GM18858 (cell line): ENCODE results near the gene ZDHHC14.

Experiments
- ATAC-seq: cut with Tn5 transposase; IDR thresholded peaks from one replicate; pipeline ENCODE4 v1.9.1; 2021; ENCODE audit not compliant: unreplicated experiment

The ZDHHC14 gene

DNA sequence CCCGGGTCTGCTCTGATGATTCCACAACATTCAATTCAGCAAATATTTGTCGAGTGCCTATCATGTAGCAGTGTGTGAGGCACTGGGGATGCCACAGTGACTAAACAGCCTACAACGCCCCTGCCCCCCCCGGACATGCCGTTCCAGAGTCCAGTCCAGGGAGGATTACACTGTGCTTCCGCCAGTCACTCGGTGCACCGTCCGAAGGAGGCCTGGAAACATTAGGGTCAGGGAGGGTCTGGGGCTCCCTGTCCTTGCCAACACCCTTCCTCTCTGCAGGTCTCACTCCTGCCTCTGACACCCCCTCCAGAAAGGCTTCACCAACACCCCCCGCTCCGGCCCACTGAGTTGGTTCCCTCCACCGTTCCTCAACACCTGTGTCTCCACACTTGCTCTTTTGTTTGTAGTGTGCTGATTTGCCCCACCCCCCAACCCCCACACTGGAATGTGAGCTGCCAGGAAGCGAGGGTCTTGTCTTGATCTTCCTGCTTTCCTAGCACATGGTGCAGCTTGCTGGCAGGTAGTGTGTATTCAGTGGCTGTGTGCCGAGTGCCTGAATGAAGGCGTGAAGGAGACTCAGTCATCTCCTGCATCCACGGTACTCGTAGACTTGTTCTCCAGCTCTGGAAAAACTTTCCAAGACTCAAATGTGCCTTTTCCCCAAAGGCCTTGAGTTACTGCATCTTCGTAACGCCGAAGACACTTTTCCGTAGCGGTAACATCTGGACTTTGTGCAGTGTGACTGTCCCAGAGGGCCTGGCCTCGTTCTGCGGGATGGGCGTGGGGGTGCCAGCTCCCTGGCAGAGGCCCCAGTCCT, 150.4 kb downstream of the ZDHHC14 start:
- ATAC-seq = no peak

DNA sequence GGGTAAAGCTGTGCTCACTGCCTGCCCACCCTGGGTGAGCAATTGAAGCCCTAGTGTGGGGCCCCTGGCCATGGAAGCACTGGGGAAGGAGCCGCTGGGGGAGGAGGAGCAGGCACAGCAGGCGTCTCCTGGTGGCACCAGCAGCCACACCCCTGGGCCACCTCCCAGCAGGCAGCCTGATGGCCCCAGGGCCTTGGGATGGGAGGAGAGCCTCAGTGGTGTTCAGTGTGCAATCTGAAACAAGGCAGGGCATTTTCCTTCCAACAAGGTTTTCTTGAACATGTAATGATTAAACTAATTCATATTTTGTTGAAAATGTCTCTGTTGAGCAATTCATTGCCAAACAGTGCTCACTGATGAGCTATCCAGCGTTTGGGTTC, 151.0 kb downstream of the ZDHHC14 start:
- ATAC-seq = no peak

DNA sequence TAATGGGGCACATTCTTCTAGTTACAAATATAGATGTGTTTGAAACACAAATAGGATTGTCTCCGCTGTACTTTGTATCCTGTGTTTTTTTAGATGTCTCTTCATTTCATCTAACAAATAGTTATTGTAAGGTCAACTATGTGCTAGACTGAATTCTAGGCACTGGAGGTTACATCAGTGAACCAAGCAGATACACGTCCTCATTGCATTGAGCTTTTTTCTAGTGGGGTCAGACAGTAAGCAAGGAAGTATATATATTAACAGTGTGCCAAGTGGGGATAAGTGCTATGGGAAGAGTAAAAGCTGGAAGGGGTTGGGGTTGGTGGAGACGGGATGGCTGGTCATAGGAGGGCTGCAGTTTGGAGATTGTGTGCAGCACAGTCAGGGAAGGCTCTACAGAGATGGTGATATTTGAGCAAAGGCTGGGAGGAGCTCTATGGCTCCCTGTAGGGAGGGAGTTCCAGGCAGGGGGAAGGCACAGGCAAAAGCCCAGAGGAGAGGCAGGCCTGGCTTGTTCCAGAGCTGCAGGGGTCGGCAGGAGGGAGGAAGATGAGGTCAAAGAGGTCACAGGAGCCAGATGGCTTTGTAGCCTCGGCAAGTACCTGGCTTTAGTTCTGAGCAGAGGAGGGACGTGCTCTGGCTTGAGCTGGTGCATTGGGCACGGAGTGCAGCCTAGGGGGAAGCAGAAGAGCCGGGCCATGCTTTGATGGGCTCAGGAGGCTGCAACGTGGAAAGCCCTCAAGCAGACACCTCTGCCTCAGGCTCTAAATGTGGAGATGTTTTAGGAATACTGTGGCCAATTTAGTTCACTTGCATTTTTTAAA, 152.3 kb downstream of the ZDHHC14 start:
- no peak for ATAC-seq

DNA sequence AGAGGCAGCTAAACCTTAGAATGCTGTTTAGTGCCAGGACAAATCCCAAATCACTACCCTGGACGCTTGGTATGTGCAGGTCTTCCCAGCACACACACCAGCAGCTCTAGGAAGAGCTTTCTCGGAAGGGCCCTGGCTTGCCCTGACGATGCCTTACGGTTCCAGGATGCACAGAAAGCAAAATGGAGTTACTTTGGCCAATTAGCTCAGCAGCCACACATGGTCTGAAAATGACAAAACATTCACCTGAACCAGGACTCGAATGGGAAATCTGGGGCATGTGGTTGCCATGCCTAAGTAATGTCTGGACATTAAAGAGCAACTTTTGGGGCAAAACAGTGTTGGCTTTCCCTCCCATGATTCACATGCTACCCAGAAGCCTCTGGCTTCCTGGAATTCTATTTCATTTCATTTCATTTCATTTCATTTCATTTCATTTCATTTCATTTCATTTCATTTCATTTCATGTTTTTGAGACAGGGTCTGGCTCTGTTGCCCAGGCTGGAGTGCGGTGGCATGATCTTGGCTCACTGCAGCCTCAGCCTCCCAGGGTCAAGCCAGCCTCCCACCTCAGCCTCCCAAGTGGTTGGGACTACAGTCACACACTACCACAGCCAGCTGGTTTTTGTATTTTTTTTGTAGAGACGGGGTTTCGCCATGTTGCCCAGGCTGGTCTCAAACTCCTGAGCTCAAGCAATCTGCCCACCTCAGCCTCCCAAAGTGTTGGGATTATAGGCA, 153.3 kb downstream of the ZDHHC14 start:
- ATAC-seq = no peak

DNA sequence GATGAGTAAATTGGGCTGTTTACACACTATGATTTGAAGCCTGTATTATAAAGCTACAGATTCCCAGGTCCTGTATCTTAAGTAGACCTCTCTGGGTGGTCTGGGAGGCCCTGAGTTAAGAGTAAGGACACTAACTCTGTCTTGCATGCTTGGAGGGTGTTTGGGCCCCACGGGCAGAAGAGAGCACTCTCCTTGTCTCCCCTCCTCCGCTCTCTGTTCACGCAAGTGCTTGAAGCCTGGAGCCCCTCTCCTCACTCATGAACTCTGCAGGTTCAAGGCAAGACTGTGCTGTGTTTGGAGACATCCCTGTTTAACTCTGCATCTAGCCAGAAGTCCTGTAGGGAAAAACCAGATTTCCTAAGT, 154.0 kb downstream of the ZDHHC14 start:
- no peak for ATAC-seq

DNA sequence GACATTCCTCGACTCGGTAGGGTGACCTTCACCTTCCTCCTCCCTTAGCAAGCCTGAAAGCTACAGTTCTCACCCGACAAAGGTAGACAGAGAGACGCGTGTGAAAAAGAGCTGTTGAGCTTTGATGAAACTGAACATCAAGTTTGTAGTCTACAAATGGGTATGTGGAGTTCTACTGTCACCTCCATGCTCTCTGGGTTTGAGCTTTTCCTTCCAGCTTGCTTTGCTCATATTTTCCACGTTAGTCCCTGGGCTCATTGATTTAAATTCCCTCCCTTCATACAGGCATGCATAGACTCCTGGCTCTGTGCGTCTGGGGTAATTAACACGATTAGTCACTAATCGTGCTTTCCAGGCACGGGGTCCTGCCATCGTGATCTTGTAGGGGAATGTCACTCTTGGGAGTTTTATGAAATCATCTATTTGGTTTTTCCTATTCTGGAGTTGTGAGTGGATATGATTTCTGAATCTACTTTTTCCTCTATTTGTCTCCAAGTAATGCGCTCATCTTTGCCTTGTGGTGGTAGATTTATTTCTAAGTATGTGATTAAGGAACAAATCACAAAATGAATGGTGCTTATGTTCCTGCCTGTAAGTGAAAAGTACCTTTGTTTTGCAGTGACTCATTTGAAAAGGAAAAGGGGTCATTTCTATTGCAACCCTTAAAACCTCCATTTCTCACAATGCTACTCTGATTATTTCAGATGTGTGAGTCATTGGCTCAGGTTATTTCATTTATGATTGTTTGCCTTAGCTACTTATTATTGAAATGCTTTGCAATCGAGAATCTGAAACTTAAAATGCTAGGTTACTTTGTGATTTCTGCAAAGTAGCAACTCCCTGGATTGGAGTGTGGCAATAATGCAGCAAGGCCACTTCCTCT, 154.6 kb downstream of the ZDHHC14 start:
- peak; percentile 63 for ATAC-seq

DNA sequence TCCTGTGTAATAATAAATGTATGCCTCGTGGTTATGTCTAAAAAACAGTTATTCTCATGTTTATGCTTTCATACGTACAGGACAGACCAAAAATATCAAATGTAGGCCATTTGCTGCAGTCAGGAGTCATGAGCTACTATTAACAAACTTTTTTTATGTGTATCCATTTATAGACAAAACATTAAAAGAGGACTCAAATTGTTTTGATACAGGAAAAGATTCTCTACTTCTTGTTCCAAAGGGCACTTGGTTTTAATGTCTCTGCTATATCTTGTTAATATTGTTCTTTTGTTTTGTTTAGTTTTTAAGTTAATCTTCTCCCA, 155.2 kb downstream of the ZDHHC14 start:
- no peak for ATAC-seq

DNA sequence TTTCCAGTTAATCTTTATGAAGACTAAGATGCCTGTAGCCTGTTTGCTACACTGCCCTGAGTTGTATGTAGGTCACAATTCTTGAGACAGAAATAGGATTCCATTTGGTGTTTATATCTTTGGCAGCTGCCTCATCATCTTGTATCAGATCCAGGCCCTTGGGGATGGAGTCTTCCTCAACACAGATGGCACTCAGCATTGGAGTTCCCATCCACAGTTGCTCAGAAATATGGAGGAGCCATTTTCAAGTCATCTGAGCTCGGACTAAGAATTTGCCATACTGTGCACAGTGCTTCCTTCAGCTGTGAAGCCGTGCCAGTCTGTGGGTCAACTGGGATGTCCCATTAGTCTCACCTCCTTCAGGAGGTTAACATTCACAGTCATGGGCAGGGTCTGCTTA, 156.6 kb downstream of the ZDHHC14 start:
- no peak for ATAC-seq

DNA sequence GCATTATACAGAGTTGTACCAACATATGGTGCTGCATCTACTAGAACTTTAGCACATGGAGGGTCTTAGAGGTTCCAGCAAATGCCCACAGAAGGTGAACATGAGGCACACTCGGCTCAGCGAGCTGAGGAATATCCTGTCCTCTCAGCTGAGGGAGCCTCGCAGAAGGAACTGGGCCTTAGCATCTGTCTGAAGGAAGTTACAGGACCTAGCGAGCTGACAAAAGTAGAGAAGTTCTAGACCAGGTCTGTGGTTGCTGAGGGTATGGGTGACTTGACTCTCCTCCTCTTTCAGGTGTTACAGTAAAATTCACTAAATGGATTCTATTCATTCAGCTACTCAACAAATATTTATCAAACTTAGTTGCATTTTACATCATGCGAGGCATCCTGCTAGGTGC, 157.2 kb downstream of the ZDHHC14 start:
- no peak for ATAC-seq

DNA sequence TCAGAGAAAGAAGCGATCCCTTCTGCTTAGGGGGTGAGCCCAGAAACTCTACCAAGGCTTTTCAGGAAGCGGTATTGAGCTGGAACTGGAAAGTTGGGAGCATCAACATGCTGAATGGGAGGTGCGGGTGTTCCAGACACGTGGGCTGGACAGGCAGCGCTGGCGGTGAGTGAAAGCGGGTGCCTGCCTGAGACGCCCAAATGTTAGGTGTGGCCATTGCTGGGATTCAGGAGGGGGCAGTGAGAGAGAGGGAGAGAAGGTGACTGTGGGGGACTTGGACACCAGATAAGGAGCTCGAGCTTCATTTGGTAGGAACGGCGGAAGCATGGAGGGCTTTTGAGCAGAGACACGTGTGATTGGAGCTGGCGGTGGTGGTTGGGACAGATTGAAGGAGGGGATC, 157.7 kb downstream of the ZDHHC14 start:
- ATAC-seq = no peak

DNA sequence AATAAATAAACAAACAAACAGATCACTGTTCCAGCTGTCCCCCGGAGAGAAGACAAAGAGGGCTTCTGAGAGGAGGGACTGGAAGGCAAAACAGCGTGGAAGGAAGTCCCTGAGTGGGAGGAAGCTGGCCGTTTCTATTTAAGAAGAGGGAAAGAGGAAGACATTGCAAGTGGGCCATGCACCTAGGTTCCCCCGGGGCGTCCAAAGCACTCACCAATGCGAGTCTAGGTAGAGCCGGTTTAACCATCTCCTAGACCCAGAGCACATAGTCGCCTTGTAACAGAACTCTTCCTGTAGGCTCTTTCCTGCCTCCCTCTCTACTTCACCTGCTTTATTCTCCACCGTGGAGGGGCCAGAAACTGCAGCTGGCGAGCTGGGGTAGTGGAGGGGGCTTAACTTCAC, 158.4 kb downstream of the ZDHHC14 start:
- ATAC-seq = no peak

DNA sequence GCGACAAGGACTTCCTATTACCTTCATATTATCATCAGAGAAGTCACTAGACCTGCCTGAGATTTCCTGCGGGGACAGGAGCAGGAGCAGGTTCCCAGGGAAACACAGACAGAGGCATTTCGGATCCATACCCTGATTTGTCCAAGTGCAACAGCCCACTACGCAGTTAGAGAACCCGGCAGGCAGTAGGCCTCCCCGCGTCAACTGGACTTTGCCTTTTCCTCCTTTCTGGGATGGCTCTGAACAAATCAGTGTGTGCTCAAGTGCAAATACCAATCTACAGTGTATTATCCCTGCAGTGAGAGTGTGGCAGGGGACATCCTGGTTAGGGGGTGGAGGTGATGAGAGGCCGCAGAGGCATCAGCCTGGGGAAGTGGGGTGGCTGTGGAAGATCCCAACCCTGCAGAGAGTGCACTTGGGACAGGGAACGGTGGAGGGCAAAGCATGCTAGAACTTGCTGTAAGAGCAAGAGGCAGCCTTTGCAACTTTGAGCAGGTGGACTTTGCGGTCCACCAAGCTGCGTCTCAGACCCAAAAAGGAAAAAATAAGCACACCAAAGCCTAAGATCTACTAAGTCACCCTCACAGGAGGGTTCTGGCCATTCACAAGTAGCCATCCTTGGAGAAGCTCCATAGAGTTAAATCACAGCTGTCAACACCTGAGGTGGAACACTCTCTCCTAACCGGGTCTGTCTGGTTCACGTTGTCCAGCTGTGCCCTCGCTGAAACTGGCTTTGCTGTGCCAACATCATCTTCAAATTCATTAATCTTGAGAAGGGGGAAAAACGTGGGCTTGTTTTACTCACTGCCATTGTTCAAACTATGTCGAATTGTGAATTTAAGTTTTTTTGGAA, 159.1 kb downstream of the ZDHHC14 start:
- no peak for ATAC-seq

DNA sequence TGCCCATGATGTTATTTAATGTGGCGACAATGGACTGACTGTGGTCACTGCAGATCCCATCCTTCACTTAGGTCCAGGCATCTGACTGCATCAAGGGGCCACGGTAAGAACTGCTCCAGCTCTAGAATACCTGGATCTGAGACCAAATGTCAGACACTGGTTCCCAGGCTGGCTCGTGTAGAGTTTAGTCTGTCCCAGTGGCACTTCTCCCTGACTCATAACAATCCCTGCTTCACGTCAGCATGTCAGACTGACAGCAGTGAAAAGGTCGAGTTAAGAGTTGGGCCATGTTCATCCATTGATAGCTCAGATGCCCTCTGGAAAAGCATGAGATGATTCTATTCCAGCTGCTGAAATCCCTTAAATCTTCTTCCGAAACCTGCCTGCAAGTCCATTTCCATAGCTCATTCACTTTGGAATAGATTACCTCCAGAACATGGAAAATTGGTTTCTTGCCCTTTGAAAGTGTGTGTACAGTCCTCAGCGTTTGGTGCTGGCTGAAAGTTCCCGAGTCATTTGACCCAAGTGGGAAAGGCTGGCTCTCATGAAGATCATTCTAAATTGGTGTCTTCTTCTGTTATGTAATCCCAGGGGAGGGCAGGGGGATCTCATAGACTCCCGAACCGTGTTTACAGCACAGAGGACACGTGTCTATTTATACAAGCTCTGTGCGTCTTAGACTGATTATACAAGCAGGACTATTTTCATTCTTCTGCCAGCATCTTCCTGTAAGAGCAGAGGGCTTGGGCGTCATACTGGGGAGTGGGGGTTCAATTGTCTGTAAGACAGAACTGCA, 160.8 kb downstream of the ZDHHC14 start:
- ATAC-seq = no peak

DNA sequence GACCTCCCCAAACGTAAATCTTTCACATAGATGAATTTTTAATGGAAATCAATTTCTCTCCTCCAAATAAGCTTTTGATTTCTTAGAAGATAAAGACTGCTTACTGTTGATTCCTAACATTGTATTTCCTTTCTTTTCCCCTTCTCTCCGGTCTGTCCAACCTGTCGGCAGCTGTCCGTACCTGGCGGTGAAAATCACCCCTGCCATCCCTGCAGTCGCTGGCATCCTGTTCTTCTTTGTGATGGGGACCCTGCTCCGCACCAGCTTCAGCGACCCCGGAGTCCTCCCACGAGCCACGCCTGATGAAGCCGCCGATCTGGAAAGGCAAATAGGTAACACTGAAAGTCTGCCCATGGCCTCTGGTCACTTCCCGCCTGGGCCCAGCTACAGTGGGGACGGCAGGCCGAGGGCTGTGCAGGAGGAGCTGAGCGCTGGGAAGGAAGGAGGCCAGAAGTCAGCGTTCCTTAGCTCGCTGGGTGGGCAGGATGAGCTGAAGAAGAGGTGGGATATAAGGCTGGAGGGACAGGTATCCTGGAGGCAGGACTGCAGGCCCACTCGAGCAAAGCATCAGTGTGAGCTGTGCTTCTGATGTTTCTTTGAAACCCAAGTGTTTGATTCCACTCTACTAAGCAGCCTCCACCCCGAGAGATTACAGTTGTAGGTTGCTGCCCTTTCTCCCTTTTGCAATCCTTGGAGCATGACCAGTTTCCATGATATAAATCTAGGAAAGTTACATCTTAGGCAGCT, 161.6 kb downstream of the ZDHHC14 start:
- ATAC-seq = no peak

DNA sequence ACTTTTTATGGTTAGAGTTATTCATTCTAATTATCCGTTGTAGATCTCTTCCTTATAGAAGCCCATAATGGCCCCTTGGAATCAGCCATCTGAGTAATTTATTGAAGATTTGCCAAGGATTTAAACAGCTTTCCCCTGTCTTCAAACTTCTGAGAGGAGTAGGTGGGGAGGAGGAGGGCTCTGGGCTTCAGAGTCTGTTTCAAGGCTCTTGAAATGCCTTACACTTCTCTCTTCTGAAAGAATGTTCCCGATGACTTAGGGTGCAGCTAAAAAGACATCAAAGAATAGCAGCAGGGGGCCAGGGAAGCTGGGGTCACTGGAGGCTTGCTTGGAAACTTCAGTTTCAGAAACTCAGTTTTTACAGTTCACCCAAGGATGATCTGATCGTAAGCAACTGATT, 165.3 kb downstream of the ZDHHC14 start:
- no peak for ATAC-seq

DNA sequence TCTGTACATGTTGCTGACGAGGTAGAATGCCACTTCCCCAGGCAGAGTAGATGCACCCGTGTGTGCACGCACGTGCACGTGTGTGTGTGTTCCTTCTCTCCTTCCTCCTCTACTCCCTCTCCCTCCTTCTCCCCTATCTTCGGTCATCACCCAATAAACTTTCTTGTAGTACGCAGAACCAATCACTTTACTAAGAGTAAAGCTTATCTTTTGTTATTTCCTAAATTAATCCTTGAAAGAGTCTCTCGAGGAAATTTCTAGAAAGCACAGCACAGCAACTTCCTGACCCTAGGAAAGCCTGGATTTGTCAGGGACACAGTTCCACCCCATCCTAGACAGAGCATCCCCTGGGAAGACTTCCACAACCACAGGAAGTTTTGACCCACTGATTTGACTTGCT, 166.1 kb downstream of the ZDHHC14 start:
- no peak for ATAC-seq

DNA sequence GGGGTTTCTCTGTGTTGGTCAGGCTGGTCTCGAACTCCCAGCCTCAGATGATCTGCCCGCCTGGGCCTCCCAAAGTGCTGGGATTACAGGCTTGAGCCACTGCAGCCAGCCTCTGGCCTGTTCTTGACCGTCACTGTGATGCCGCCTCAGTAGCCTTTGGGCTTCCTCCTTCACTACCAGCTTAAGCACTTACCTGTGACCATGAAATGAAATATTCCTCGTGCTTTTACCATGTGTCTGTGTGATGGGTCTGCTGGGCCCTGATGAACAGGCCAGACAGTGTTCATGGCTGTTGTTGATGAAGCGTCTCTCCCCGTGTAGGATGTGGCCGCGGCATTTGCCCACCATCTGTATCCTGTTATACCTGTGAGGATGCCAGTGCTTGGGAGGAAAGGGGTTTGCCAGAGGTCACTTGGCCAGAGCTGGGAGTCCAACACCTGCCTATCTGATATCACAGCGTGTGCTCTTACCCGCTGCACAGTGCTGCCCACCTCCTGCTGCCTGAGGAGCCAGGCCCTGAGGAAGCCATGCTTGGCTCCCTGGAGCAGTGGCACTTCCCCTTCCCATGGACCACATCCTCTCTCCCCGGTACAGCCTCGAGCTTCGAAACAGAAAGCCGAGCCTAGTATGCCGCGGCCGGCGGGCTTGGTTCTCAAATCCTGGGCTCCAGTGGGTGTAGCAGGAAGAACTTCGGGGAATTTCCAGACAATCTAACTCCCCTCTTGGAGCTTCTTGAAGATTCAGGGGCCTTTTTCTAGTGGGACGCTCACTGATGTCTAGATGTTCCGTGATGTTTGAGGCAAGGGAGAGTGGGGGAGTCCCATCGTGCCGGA, 167.9 kb downstream of the ZDHHC14 start:
- no peak for ATAC-seq

DNA sequence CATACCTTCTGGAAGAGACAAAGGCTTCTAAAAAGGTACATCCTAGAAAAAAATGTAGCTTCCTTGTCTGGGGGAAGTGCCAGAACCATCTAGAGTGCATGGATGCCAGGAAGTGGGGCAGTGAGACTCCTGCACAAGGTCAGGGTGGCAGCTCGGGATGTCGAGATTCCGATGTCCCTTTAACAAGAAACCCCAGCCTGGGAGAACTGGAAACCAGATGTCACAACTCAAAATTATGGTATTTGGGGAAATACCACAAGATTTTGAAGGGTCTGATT, 168.4 kb downstream of the ZDHHC14 start:
- no peak for ATAC-seq
